HG03354 (cell line): ENCODE data around the gene EIF3I.
"Not testable (repeated sequence)": the region's sequence is repeated elsewhere in the genome, so short reads cannot be mapped to it uniquely, and the experiment has no call there.

Experiments used
- ATAC-seq: cut with Tn5 transposase; IDR thresholded peaks from one replicate; pipeline ENCODE4 v1.9.1; 2021; ENCODE audit warnings: mild to moderate bottlenecking; ENCODE audit not compliant: unreplicated experiment, poor library complexity, severe bottlenecking

The EIF3I gene

GRCh38 chr1:32256473-32257226 is 34.4 kb downstream of the EIF3I start:
- no peak for ATAC-seq

- no peak for ATAC-seq
These were observed 35.0 kb downstream of the EIF3I start for GRCh38 chr1:32257227-32257508.

DNA sequence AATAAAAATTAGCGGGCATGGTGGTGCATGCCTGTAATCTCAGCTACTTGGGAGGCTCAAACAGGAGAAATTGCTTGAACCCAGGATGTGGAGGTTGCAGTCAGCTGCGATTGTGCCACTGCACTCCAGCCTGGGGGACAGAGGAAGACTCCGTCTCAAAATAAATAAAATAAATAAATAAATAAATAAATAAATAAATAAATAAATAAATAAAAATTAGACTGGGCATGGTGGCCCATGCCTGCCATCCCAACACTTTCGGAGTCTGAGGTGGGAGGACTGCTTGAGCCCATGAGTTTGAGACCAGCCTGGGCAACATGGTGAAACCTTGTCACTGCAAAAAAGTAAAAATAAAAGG is 41.0 kb downstream of the EIF3I start:
- ATAC-seq, result not testable (repeated sequence)

GRCh38 chr1:32263744-32264143 is 41.5 kb downstream of the EIF3I start:
- ATAC-seq, result peak; percentile 48

GRCh38 chr1:32265846-32266245 is 43.6 kb downstream of the EIF3I start:
- ATAC-seq, result no peak

- ATAC-seq, result no peak
These were observed 44.8 kb downstream of the EIF3I start for GRCh38 chr1:32266921-32267591.

DNA sequence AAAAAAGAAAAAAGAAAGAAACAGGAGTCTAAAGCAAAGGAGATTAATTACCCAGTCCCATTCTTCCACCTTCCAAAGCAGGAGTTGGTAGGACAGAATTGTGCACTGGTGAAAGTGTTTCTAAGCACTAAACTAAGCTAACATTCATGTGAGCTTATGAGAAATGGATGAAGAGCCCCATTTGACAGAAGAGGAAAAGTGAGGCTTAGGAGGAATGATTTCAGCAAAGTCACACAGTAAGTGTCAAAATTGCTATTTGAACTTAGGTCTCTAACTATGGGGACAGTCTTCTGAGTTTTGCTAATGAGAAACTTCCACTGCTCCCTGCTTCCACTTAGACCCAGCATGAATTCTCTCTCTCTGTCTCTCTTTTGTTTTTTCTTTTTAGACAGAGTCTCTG is 47.5 kb downstream of the EIF3I start:
- no peak for ATAC-seq

GRCh38 chr1:32272557-32273390 is 50.6 kb downstream of the EIF3I start:
- no peak for ATAC-seq

DNA sequence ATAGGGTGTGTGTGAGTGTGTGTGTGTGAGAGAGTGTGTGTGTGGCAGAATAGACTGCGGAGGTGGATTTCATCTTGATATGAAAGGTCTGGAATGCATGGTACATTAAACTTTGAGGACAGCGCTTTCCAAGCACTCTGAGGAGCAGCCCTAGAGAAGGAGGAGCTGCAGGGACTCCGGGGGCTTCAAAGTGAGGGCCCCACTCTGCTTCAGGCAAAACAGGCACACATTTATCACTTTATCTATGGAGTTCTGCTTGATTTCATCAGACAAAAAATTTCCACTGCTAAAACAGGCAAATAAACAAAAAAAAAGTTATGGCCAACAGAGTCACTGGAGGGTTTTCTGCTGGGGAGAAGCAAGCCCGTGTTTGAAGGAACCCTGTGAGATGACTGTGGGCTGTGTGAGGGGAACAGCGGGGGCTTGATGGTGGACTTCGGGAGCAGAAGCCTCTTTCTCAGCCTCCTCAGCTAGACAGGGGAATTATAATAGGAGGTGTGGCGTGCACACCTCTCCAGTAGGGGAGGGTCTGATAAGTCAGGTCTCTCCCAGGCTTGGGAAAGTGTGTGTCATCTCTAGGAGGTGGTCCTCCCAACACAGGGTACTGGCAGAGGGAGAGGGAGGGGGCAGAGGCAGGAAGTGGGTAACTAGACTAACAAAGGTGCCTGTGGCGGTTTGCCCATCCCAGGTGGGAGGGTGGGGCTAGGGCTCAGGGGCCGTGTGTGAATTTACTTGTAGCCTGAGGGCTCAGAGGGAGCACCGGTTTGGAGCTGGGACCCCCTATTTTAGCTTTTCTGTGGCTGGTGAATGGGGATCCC is 51.4 kb downstream of the EIF3I start:
- ATAC-seq, result no peak

- no peak for ATAC-seq
These were observed 52.6 kb downstream of the EIF3I start for GRCh38 chr1:32274646-32275340.

DNA sequence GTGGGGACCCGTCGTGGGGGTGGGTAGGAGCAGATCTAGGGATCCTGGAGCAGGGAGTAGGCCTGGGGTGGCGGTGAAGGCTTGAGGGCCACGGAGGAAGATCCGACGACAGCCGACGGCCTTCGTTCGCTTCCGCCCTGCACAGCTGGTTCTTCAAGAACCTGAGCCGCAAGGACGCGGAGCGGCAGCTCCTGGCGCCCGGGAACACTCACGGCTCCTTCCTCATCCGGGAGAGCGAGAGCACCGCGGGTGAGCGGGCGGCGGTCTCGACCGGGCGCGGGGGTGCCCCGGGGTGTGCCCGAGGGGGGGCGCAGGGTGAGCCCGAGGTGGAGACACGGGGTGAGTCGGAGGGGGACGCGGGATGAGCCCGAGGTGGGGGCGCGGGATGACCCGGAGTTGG is 53.2 kb downstream of the EIF3I start:
- ATAC-seq, result no peak

DNA sequence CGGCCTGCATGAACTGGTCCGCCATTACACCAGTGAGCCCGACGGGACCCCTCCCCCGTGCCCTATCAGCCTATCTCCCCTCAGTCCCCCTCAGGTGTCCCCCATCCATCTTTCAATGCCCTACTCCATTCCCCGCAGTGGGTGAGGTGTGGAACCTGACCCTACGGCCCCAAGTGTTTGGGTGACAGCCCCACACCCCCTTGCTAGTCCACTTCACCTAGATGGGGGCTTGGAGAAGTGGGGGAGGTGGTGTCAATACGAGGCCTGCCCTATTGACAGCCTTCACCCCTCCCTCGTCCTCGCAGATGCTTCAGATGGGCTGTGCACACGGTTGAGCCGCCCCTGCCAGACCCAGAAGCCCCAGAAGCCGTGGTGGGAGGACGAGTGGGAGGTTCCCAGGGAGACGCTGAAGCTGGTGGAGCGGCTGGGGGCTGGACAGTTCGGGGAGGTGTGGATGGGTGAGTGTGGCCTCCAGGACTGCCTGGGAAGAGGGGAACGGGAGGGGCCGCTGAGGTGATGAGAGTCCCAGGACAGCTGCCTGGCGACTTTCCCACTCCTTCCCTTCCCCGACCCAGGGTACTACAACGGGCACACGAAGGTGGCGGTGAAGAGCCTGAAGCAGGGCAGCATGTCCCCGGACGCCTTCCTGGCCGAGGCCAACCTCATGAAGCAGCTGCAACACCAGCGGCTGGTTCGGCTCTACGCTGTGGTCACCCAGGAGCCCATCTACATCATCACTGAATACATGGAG is 54.0 kb downstream of the EIF3I start:
- ATAC-seq, result no peak
